ENCODE data around the gene BCL7B.

GRCh38 chr7:73578342-73579128, 21.0 kb upstream of the BCL7B start, which contains the start of gene TBL2:
- TF ChIP-seq, protein P1, sequence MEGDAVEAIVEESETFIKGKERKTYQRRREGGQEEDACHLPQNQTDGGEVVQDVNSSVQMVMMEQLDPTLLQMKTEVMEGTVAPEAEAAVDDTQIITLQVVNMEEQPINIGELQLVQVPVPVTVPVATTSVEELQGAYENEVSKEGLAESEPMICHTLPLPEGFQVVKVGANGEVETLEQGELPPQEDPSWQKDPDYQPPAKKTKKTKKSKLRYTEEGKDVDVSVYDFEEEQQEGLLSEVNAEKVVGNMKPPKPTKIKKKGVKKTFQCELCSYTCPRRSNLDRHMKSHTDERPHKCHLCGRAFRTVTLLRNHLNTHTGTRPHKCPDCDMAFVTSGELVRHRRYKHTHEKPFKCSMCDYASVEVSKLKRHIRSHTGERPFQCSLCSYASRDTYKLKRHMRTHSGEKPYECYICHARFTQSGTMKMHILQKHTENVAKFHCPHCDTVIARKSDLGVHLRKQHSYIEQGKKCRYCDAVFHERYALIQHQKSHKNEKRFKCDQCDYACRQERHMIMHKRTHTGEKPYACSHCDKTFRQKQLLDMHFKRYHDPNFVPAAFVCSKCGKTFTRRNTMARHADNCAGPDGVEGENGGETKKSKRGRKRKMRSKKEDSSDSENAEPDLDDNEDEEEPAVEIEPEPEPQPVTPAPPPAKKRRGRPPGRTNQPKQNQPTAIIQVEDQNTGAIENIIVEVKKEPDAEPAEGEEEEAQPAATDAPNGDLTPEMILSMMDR (conservative IDR thresholded peaks at IDR 0.05), result no peak
- peak; percentile 77; the same call in 1 of the 2 replicates for TF ChIP-seq ZFX (IDR thresholded peaks at IDR 0.05)
